Measurements from ENCODE around the gene SERPINE2.
A peak's percentile ranks its signal among the peaks of the same experiment; 100 is the strongest.

Gene SERPINE2

GRCh38 chr2:224042191-224042696, 3.2 kb upstream of the SERPINE2 start:
- no peak for DNase-seq (ENCODE audit: low read depth in 2 of 2)

- no peak for DNase-seq (ENCODE audit: low read depth in 2 of 2)
Observed at GRCh38 chr2:224041554-224041953, 2.5 kb upstream of the SERPINE2 start.

DNA sequence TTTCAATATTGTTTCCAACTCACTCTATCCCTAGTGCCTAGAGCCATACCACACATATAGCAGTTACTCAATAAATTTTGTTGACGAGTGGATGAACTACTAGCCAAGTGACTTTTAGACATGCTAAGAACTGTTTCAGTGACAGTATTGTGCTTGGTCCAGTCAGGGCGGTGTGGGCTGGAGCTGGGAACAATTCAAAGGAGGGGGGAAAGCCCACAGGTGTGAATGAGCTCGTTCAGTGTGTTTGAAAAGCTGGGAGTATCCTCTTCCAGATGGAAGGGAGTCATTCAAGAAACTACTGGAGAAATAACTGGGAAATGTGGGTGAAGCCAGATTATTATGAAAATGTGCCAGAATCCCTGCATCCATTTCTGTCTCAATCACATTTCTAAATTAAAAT, 1.7 kb upstream of the SERPINE2 start:
- no peak for DNase-seq (ENCODE audit: low read depth in 2 of 2)

- no peak for DNase-seq (ENCODE audit: low read depth in 2 of 2)
Observed at GRCh38 chr2:224039770-224040440, 819 bp upstream of the SERPINE2 start.

DNA sequence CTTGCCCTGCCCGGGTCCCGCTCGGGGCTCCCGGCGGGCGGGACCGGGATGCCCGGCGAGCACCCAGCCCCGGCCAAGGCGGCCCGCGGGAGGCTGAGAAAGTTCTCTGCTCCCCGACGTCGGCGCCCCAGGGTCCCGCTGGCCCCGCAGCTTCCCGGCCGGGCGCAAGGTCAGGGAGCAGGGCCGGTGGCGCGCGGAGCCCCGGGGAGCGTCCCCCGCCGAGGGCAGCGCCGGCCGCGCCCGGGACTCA, 331 bp downstream of the SERPINE2 start:
- no peak for DNase-seq (ENCODE audit: low read depth in 2 of 2)

DNA sequence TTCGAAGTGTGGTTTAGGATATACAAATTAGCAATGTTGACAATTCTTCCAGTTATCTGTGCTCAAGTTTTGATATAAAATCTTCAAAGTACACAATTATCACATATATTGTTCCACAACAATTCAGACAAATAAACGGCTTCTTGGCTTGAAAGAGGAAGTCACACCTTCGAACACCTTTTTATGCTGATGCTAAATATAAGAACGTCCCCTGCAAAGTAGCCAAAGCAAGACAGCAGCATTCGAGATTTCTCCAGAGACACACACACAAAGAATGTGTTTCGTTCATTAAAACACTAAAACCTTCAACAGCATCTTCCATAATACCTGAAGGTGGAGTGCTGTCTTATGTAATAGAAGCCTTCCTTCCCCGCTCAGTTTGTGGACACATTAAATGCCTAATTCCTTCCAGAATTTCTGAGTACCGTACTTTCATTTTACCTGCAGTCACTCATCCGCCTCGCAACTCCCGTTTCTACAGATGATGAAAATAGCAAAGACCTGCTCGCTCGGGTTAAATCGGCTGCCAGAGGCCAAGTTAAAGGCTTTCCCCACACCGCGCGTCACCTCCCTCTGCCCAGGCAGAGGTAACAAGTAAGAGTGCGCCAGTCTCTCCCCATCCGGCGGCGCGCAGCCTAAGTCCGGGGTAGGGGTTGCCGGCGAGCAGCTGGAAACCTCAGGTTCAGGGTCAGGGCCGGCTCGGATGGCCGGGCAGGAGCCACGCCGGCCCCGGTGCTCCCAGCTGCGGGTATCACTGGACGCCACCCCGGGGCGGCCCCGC, 847 bp downstream of the SERPINE2 start:
- DNase-seq (ENCODE audit: low read depth in 2 of 2), result peak in 1 of 2 donors; percentile 21

DNA sequence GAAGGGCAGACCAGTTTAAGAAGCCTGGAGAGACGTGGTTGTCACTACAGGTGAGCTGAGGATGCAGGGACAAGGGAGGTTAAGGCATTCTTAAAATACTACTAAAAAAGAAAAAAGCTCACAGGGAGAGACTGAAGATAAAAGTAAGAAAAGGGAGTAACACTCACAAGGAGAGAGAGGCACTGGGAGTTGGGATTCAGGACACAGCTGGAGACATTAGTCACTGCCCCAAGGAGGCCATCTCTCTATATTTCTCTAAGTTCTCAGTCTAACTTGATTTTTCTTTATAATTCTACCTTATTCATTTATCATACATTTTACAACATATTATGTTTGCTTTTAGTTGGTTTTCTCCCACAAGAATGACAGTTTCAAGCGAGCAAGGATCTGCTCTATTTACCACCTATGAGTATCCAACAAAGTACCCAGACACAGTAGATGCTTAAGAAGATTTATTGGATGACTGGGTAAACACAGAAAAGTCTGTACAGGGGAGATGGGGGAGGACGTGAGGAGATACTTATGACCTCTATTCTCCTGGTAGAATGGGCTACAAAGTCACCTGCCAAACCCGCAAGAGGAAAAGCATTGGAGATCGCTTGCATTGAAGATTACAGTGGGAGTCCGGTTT, 2.2 kb downstream of the SERPINE2 start:
- no peak for DNase-seq (ENCODE audit: low read depth in 2 of 2)

DNA sequence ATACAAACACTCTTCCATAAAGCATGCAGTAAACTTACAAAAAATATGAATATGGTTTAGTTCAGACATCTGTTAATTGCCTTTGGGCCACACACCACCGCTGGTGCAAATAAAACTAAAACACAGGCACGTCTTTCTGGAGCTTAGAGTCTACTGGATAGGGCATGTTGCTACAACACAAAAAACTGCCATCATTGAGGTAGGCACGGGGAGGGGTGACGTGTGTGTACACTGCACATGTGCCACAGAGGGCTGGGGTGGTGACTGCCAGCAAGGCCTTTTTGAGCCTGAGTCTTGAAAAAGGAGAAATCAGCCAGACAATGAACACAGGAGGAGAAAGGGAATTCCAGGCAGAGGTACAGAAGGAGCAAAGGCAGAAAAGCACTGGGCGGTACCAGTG, 5.1 kb downstream of the SERPINE2 start:
- no peak for DNase-seq (ENCODE audit: low read depth in 2 of 2)

- DNase-seq (ENCODE audit: low read depth in 2 of 2), result no peak
Observed at GRCh38 chr2:224033601-224034000, 5.5 kb downstream of the SERPINE2 start.

DNA sequence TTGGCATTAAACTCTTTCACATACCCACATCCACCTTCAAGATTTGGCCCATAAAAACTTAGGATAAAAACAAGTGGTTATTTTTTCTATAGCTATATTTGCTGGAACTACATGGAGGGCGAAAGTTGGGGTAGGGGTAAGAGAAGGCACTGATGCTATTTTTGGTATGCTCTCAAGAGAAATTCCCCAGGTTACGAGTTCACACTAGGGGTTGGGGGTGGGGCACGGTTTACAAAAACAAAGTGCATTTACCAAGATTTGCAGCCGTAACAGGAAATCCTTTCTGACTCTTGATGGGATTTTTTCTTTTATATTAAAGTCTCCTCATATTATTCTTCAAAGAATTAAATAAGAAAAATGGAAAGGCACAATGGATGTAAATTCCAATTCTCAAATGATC, 6.8 kb downstream of the SERPINE2 start:
- no peak for DNase-seq (ENCODE audit: low read depth in 2 of 2)

- DNase-seq (ENCODE audit: low read depth in 2 of 2), result no peak
Observed at GRCh38 chr2:224031358-224031970, 7.6 kb downstream of the SERPINE2 start.

- DNase-seq (ENCODE audit: low read depth in 2 of 2), result no peak
Observed at GRCh38 chr2:224030786-224031185, 8.3 kb downstream of the SERPINE2 start.

DNA sequence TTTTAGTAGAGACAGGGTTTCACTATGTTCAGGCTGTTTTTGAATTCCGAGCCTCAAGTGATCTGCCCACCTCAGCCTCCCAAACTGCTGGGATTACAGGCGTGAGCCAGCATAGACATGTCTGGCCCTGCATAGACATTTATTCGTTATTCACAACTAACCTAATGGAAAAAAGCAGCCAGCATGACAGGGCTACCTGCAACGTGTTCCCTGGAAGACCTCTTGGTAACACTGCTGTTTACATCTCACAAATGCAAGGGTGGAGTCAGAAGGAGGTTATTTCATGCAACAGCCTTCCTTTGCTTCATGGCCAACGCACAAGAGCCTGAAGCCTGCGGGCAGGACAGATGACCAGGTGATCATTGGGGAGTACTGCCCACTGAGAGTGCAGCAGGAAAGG, 9.2 kb downstream of the SERPINE2 start:
- DNase-seq (ENCODE audit: low read depth in 2 of 2), result no peak

- no peak for DNase-seq (ENCODE audit: low read depth in 2 of 2)
Observed at GRCh38 chr2:224027931-224028330, 11.2 kb downstream of the SERPINE2 start.

DNA sequence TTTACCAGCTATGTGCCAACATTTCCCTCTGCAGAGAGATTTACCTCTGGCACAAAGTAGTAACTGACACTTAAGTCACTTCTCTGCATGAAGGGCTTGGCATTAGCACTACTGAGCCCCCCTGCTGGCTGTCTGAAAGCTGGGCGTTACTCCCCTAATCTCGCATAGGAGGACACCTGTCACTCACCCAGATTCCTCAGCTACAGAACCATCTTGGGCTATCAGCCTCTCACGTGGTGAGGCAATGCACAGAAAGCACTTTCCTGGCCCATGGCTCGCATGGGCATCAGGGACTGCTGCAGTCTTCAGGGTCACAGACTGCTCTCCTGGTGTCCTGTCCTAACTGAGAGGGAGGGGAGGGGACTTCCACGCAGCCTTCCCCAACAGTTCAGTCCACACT, 12.0 kb downstream of the SERPINE2 start:
- no peak for DNase-seq (ENCODE audit: low read depth in 2 of 2)

DNA sequence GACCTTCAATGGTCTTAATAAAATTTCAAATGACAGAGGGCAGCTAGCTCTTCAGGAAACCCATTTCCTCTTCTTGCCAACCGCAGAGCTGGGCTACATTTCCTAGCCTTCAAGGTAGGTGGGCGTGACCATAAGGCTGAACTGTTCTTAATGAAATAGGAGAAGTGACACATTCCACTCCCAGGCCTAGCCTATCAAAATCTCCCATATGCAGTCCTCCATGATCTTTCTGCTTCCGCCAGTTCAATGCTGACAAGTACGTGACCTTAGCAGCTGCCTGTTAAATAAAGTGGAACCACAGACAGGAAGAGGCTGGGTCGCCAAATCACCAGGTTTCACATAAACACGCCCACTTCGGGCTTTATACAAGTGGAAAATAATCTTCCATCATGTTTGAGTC, 13.2 kb downstream of the SERPINE2 start:
- DNase-seq (ENCODE audit: low read depth in 2 of 2), result peak; percentile 35 to 56

- no peak for DNase-seq (ENCODE audit: low read depth in 2 of 2)
Observed at GRCh38 chr2:224024270-224024669, 14.8 kb downstream of the SERPINE2 start.

DNA sequence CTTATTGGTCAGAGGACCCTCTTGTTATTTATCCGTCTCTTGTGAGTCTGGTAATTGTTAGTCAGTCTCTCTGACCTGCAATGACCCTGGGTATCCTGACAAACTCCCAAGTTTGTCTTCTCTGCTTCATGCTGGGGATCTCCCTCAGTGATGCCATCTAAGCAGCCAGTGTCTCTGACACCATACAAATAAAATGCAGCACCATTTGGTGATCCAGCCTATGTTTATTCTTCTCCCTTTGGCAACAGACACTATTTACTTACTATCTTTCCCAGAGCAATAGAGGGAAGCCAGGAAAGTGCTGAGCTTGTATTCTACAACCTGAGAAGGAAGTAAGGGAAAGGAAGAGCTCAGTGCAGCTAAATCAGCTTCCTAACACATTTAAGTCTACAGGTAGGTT, 15.9 kb downstream of the SERPINE2 start:
- no peak for DNase-seq (ENCODE audit: low read depth in 2 of 2)

DNA sequence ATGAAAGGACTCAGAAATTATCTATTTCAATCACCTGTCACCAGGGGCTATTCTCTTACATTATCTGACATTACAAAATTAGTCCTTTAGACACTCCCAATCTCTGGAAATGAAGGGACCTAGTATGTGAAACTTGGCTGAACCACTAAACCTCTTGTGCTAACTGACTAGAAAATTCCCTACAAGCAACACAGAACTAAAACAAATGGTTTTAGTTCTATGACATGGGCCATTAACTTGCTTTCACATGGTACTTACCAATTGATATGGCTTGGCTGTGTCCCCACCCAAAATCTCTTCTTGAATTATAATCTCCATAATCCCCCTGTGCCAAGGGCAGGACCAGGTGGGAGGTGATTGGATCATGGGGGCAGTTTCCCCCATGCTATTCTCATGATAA, 16.6 kb downstream of the SERPINE2 start:
- no peak for DNase-seq (ENCODE audit: low read depth in 2 of 2)

DNA sequence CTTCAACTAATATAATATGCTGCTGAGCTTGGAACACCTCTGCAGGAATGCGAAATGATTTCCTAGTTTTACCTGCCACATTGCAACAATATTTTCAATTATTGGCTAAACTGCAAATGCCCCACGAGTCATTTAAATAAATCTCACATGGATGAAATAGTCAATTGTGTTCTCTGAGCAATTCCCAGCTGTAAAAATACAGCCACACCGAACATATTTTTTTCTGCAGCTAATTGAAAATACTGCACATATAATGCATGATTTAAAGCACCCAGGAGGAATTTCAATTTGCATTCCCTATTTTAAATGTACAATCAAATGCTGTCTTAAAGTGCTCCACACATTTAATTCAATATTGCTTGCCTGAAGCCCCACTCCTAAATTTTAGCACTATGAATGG, 18.6 kb downstream of the SERPINE2 start:
- DNase-seq (ENCODE audit: low read depth in 2 of 2), result no peak

DNA sequence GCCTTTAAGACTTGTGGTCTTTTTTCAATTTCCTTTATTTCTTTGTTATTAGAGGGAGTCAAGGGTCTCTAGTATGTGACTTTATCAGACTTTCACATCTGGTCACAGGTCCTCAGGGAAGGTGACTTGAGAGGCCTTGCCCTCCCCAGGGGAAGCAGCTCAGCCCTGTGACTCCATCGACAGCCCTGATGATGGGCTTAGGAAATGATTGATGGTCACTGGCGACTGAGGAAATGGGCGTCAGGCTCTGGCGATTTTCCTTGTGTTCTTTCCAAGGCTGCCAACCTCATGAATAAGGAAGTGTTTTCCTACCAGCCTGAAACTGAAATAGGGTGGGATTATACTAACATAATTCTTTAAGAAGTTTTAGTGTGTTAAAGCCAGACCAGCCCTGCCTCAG, 21.1 kb downstream of the SERPINE2 start:
- no peak for DNase-seq (ENCODE audit: low read depth in 2 of 2)

DNA sequence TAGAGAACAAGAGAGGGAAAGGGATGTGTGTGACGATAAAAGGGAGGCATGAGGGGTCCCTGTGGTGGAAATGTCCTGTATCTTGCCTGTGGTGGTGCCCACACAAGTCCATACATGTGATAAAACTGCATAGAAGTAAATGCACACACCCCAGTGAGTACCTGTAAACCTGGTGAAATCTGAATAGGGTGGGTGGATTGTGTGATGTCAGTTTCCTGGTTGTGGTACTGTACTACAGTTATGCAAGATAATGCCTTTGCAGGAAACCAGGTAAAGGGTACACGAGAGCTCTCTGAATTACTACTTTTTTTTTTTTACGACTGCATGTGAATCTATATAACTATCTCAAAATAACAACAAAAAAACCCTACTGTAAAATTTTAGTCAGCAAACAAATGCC, 22.1 kb downstream of the SERPINE2 start:
- no peak for DNase-seq (ENCODE audit: low read depth in 2 of 2)

DNA sequence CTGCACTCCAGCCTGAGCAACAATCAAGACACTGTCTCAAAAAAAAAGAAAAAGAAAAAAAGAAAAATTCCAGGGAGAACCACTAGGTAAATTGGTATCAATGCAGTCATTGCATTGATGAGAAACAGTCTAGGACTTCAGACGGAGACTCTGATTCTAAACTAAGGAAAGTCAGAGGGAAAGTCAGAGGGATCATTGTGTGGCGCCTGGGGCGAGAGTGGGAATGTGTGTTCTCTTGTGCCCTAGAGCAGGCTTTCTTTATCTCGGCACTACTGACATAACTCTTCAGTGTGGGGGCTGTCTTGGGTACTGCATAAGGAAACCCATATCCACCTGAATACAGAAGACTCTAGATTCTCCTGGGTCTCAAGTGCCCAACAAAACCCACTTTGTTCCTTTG, 24.8 kb downstream of the SERPINE2 start:
- no peak for DNase-seq (ENCODE audit: low read depth in 2 of 2)
